H1 (cell line): Measurements from ENCODE around the gene GJA8. TPM values are rescaled to one million over a fixed set of nuclear protein-coding genes. Genes with fewer than 3 reads are reported as not detected.

Source experiments
- CTBP2 ChIP-seq: IDR thresholded peaks from 2 replicates; pipeline ENCODE4 v1.7.0; 2011; ENCODE audit warnings: borderline replicate concordance, mild to moderate bottlenecking, moderate library complexity, mixed read lengths, low read length; ENCODE audit not compliant: insufficient read depth, insufficient read length
- polyA plus RNA-seq, 7 experiments: library from polyadenylated mRNA; depleted of rRNA in 3 of 7; stranded (reverse) in 5 of 7; unstranded in 2 of 7; fragments of >200 nt in 5 of 7; fragments of 200-250 nt in 2 of 7; gene quantifications; 1 replicate in 5 of 7; 2 replicates in 1 of 7; 4 replicates in 1 of 7; pipeline versions ENCODE4 v1.2.1 to v1.2.3, GENCODE V29; 2011 to 2013; ENCODE audit warnings: missing spikeins in 2 of 7, mixed read lengths in 2 of 7
- total RNA-seq: library from RNA; stranded (reverse); fragmentation: NEBNext Ultra II Directional; extraction: Animal tissue kit (Norgen Biotek cat#: 25700); gene quantifications from 2 replicates; pipeline ENCODE4 v1.2.1, GENCODE V29; 2021

The GJA8 gene
- total and polyA plus RNA-seq, 2 of the 8 experiments (the other 6 are each of a cell fraction or from before 2014, with no cell fraction given) = not detected

- no peak for TF ChIP-seq CTBP2
These were observed 10.9 kb downstream of the GJA8 start (continued) for GRCh38 chr1:147913362-147913942.
